ENCODE results near the gene SERPINA3.

The SERPINA3 gene

DNA sequence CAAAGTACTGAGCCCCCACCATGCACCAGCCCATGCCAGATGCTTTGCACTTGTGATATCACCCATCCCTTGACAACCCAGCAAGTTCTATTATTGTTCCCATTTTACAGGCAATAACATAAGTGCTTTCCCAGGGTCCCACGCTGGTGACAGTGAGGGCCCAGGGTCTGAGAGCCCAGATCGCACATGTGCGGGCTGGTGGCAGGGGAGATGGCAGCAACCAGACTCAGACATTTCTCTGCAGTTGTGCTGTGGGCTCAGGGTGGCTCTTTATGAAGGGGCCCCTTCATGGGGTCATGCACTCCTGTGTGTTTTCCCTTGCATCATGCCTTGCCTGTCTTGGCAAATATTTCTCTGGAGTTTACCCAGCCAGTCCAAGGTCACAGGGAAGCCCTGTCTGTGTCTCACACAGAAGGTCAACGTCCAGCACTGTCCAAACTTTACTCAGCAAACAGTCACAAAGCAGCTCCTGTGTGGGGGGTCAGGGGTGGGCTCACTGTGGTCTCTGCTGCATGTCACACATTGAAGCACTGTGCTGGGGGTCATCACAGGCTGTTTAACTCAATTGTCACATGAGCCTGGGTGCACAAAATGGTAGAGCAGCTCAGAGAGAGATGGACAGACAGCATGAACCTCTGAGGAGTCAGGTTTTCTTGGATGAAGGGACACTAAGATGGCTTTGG, 18.3 kb upstream of the SERPINA3 start:
- TF ChIP-seq, protein P1, sequence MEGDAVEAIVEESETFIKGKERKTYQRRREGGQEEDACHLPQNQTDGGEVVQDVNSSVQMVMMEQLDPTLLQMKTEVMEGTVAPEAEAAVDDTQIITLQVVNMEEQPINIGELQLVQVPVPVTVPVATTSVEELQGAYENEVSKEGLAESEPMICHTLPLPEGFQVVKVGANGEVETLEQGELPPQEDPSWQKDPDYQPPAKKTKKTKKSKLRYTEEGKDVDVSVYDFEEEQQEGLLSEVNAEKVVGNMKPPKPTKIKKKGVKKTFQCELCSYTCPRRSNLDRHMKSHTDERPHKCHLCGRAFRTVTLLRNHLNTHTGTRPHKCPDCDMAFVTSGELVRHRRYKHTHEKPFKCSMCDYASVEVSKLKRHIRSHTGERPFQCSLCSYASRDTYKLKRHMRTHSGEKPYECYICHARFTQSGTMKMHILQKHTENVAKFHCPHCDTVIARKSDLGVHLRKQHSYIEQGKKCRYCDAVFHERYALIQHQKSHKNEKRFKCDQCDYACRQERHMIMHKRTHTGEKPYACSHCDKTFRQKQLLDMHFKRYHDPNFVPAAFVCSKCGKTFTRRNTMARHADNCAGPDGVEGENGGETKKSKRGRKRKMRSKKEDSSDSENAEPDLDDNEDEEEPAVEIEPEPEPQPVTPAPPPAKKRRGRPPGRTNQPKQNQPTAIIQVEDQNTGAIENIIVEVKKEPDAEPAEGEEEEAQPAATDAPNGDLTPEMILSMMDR (conservative IDR thresholded peaks at IDR 0.05; ENCODE audit: low read length) = no peak
- no peak overlapping the region for H3K4me3 ChIP-seq (ENCODE audit: low read length)
- DNase-seq (ENCODE audit: low read depth) = no peak

DNA sequence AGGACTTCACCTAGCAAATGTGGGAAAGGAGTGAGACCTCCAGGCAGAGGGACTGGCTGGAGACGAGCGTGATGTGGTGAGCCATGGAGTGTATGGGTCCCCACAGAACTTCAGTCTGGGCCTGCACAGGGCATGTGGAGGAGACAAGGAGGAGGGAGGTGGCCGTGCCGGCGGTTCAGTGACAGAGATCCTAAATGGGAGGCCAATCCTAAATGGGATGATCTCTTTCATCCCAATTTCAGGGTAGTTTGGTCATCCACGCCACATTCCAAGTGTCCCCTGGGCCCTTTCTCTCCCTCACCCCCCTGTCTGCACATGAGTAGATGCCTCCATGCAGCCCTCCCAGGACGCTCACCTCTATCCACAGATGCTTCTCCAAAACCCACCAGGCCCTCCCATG, 17.8 kb upstream of the SERPINA3 start:
- TF ChIP-seq, protein P1 (conservative IDR thresholded peaks at IDR 0.05; ENCODE audit: low read length) = no peak
- DNase-seq (ENCODE audit: low read depth) = no peak

DNA sequence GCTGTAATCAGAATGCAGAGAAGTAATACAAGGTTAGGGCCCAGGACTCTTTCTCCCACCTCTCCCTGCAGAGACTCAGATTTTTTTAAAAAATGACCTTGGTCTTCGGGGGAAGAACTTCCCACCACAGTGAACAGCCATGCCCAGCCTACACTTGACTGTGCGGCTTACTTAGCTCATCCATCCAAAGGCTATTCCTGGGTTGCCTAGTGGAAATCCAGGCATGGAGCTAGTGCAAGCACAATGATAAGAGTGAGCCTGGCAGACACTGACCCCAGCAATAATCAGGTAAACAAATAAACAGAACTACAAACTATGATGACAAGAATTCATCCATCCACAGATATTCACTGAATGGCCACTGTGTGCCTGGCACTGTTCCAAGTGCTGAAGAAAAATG, 16.3 kb upstream of the SERPINA3 start:
- TF ChIP-seq, protein P1 (conservative IDR thresholded peaks at IDR 0.05; ENCODE audit: low read length) = no peak

More for the DNA sequence above, 17.8 kb upstream of the SERPINA3 start:
- H3K4me3 ChIP-seq (ENCODE audit: low read length) = no peak overlapping the region

GRCh38 chr14:94596361-94596760, 15.8 kb upstream of the SERPINA3 start:
- TF ChIP-seq, protein P1 (conservative IDR thresholded peaks at IDR 0.05; ENCODE audit: low read length) = no peak
- no peak overlapping the region for H3K4me3 ChIP-seq (ENCODE audit: low read length)
- DNase-seq (ENCODE audit: low read depth) = no peak

More for the DNA sequence above, 16.3 kb upstream of the SERPINA3 start:
- DNase-seq (ENCODE audit: low read depth) = no peak
- H3K4me3 ChIP-seq (ENCODE audit: low read length) = no peak overlapping the region

GRCh38 chr14:94597788-94598187, 14.4 kb upstream of the SERPINA3 start:
- DNase-seq (ENCODE audit: low read depth) = no peak
- TF ChIP-seq, protein P1 (conservative IDR thresholded peaks at IDR 0.05; ENCODE audit: low read length) = no peak
- no peak overlapping the region for H3K4me3 ChIP-seq (ENCODE audit: low read length)

DNA sequence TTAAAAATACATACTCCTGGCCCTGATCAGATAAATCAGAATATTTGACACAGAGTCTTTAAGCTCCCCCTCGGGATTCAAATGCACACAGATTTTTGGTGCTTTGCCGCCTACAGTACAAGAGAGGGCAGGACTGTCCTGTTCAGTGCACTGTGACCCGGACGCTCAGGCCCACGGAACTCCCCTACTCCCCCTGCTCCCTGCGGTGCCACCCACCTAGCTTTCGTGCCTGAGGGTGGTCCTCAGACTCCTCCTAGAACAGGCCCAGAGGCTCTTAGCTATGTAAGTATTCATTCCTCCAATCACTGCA, 13.7 kb upstream of the SERPINA3 start:
- H3K4me3 ChIP-seq (ENCODE audit: low read length) = no peak overlapping the region
- TF ChIP-seq, protein P1 (conservative IDR thresholded peaks at IDR 0.05; ENCODE audit: low read length) = no peak

GRCh38 chr14:94598816-94599655, 13.2 kb upstream of the SERPINA3 start:
- TF ChIP-seq, protein P1 (conservative IDR thresholded peaks at IDR 0.05; ENCODE audit: low read length) = no peak
- H3K4me3 ChIP-seq (ENCODE audit: low read length) = no peak overlapping the region
- DNase-seq (ENCODE audit: low read depth) = peak; percentile 95

More for the DNA sequence above, 13.7 kb upstream of the SERPINA3 start:
- no peak for DNase-seq (ENCODE audit: low read depth)

All from AG10803 (cell line).